GM18867 (cell line): ENCODE measurements around the gene CNPY3.

Experiments
- ATAC-seq: cut with Tn5 transposase; IDR thresholded peaks from one replicate; pipeline ENCODE4 v1.9.1; 2021; ENCODE audit warnings: mild to moderate bottlenecking, moderate library complexity; ENCODE audit not compliant: unreplicated experiment

The CNPY3 gene

DNA sequence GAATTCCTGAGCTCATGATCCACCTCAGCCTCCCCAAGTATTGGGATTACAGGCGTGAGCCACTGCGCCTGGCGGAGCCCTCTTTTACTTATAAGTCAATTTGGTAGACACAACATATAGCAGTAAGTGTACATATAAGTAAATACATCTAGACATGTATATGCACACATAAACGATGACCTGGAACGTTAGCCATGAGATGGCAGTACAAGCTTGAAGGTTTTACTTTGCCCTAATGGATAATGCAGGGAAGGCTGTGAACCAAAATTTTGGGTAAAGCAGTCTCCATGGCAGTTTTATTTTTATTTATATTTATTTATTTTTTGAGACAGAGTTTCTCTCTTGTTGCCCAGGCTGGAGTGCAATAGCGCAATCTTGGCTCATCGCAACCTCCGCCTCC lies 28.8 kb downstream of the CNPY3 start:
- ATAC-seq, result no peak

DNA sequence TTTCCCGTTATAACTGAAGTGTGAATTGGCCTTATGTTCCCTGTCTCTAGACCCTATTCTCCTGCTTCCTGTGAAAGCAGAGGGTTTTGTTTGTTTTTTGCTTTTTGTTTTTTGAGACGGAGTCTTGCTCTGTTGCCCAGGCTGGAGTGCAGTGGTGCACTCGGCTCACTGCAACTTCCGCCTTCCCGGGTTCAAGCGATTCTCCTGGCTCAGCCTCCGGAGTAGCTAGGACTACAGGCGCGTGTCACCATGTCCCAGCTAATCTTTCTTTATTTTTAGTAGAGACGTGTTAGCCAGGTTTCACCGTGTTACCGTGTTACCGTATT lies 30.6 kb downstream of the CNPY3 start:
- no peak for ATAC-seq

GRCh38 chr6:42960243-42961019 lies 31.2 kb downstream of the CNPY3 start, which contains the start of gene GNMT:
GNMT (plus strand) TSS chr6:42960754; CDS start chr6:42960768, 14 bp downstream.
- ATAC-seq, result no peak

DNA sequence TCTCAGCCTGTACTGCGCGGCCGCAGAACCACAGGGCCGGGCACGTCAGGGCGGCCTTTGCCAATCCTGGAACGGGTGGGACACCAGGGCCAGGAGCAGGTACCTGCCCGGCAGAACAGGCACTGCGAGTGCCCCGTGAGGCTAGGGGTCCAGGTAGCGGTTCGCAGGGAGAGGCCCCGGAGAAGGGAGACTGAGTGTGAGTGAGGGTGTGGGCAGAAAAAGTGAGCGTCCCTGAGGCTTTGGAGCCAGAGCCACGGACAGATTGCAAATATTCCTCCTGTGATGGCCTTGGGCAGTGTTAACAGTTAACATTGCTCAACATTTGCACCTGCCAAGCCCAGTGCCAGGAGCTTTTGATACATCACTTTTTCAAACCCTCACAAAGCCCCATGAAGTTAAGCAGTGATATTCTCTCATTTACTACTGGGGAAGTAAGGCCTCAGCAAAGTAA lies 31.8 kb downstream of the CNPY3 start:
- no peak for ATAC-seq

DNA sequence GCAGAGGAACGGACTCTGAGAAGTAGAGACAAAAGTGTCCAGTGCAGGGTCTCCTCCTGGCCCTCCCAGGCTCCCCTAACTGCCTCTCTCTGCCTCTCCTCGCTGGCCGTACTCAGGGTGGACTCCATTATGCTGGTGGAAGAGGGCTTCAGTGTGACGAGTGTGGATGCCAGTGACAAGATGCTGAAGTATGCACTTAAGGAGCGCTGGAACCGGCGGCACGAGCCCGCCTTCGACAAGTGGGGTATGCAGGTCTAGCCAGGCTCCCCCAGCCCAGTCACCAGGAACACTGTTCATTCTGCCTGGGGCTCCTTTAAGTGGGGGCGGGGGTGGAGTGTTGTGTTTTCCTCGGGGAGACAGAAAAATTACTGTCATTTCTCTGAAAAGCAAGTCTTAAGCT lies 32.8 kb downstream of the CNPY3 start:
- ATAC-seq, result no peak

- no peak for ATAC-seq
Measured at GRCh38 chr6:42962502-42963178, 33.4 kb downstream of the CNPY3 start.

DNA sequence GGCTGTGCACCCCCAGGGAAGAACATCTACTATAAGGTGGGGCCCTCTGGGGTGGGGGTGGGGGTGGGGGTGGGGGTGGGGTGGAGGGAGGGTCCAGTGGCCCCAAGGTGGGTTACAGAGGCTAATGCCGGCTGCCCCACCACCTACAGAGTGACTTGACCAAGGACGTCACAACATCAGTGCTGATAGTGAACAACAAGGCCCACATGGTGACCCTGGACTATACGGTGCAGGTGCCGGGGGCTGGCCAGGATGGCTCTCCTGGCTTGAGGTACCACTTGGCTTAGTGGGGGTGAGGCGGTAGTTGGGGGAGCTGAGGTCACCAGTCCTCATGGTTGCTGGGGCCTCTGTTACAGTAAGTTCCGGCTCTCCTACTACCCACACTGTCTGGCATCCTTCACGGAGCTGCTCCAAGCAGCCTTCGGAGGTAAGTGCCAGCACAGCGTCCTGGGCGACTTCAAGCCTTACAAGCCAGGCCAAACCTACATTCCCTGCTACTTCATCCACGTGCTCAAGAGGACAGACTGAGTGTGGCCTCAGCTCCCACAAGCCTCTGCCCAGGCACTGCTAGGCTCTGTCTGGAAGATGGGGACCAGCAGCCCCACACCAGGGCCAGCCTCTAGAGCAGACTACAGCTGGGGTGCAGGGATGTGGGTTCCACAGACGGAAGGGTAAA lies 34.0 kb downstream of the CNPY3 start:
- no peak for ATAC-seq

DNA sequence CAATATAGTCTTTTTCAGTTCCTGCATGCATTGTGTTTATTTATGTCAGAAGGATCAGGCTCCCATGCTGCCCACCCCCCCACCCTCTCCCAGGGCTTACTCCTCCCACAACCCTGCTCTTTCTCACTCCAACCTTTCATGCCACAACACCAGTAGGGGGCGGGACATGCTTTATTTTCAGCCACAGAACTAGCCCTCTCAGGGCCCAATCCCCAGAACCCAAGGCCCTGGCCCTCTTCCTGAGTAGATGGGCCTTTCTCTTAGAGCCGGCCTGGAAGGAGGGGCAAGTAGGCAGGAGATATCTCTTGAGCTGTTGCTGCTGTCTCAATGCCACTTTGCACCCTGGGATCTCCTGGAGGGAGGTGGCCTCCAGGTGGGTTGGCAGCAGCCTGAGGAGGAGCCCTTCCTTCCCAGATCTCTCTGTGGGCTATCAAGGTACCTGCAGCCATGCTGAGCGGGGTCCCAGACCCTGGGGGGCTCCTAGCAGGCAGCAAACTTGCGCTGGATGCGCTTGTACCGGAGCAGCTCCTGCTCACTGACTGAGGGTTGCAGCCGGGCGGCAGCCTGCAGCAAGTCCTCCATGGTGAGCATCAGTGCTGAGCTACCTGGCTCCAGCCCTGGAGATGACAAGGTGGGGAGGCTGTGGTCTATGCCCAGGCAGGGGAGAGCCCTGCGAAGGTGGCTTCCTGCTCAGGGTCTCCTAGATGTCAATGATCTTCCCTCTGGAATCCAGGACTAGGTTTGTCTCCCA lies 34.8 kb downstream of the CNPY3 start:
- ATAC-seq, result no peak

- no peak for ATAC-seq
Measured at GRCh38 chr6:42966571-42966970, 37.3 kb downstream of the CNPY3 start.

DNA sequence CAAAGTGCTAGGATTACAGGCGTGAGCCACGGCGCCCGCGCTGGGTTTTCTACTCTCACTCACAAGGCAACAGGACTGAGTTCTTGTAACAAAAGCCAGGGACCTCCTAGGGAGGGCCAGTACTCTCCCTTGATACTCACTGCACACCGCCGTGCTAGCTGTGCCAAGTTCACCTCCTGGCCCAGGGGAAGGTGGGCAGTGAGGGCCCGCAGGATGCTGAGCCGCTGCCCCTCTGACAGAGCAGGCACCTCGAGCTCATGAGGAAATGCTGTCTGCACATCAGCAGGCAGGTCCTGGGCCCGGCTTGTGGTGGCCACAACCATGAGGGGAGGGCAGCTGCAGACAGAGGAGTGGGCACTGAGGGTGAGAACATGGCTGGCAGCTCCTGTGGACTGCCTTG lies 37.9 kb downstream of the CNPY3 start:
- ATAC-seq, result no peak

DNA sequence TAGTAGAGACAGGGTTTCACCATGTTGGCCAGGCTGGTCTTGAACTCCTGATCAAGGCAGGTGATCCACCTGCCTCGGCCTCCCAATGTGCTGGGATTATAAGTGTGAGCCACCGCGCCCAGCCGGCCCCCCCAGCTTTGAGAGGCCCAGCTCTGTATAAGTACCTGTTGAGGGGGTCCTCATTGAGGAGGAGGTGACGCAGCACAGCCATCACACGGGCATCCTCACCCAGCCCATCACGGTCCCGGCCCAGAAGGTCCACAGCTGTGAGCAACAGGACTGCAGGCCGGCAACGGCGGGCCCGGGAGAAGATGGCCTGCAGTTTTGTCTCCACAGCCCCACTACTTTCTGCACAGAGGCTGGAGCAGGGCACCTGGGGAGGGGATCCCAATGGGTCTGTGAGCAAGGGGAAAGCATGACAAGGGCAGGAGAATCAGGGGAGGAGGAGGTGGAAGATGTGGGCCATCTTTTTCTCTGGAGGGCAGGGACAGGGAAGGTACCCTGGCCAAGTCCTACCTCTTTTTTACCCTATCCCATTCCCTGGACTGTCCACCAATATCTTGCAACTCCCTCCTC lies 38.9 kb downstream of the CNPY3 start:
- no peak for ATAC-seq

DNA sequence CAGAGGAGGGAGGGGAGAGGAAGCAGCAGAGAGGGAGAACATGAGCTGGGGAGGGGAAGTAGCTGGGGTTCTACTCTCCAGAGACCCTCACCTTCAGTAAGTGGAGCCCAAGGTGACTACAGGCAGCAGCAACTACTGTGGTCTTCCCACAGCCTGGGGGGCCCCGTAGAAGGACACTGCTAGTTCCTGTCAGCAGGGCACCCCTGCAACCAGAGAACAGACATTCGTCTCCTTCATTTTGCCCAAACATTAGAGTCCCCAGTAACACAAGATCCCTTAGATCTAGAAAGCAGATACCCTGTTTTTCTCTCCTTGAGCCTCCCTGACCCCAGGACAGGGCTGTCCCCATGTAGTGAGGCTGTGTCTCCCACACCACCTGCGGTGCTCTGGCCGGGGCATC lies 39.5 kb downstream of the CNPY3 start:
- no peak for ATAC-seq

GRCh38 chr6:42969431-42969830 lies 40.2 kb downstream of the CNPY3 start:
- ATAC-seq, result no peak

DNA sequence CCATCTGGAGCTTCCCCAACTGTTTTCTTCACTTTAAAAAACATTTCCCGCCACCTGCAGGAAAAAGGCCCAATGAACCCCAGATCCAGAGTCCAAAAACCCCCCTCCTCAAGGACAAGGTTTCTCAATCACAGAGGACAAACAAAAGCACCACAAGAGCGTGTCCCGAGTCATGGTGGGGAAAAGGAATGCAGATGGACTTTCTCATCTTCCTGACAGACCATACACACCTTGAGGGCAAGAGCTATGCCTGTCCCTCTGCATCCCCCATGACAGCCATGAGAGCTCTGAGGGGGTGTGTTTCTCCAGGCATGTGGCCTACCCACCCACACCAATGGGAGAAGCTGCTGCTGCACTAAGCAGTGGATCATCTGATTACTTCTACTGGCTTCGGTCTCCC lies 40.7 kb downstream of the CNPY3 start:
- no peak for ATAC-seq

DNA sequence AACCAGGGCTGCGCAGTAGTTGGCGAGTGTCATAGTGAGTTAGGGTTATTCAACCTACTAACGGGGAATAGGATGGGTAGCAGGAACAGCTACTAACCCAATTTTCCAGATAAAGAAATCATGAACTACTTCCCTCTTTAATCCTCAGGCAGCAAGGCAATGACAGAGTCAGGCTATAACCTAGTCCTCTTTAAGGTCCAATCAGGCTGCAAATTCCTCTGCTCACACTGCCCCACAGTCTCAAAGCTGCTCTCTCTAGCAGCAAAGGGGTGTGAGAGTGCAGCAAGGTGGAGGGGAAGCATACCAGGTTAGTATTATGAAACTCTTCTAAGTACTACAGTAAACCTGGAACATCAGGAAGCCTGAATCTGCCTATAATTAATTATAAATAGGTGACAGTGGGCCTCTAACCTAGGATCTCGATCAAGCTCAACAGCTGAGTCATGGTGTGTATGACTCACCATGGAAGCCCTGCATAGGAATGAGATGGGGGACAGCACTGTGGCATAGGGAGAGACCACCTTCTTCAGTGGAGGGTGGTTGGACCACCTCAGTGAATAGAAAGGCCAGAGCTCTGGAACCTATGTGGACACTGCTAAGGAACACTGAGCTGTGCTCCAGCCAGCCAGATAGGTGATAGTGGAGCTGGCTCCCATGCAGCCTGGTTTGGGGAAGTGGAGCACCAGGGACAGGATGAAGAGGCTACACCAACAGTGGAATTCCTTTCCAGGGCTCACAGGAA lies 41.8 kb downstream of the CNPY3 start:
- ATAC-seq, result no peak

- ATAC-seq, result no peak
Measured at GRCh38 chr6:42971746-42972327, 42.6 kb downstream of the CNPY3 start.

DNA sequence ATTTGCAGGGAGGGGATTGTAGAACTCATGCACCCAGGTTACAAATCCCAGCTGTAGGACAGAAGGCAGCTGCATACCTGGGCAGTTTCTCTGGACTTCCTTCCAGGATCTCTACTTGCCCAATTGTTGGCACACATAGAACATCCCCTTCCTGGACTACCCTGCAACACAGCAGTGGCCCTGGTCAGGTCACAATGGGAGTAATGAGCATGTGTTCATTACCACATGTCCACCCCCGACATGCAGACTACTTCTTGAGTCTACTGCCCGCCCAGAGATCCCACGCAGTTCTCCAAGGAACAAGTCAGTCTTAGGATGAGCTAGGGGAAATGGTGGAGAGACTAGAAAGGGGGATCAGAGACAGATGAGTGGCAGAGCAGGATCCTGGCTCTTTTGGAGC lies 44.6 kb downstream of the CNPY3 start:
- no peak for ATAC-seq

GRCh38 chr6:42974919-42975505 lies 45.7 kb downstream of the CNPY3 start:
- ATAC-seq, result no peak

GRCh38 chr6:42978487-42978838 lies 49.2 kb downstream of the CNPY3 start:
- no peak for ATAC-seq
